ENCODE measurements around the gene APLF. TPM values are rescaled to one million over a fixed set of nuclear protein-coding genes. Genes with fewer than 3 reads are reported as not detected.

The APLF gene
- total RNA-seq, 6 experiments from 2014 or later, result 1.3 to 1.8 (median 1.5) TPM

DNA sequence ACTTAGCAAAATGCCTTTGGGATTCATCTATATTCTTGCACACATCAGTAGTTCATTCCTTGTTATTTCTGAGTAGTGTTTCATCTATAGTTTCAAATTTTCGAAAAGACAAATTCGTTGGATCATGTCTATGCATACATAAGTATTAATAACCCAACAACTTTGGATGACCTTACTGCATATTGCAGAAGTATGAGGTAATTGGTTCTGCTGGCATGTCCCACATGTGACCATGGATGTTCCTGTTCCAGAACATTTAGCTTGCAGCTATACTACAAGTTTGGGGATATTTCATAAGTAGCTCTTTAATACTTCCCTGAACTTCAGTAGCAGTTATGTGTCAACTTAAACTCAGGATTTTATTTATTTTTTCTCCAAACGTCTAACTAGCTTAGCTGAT lies 44.9 kb downstream of the APLF start:
- H3K36me3 Mint-ChIP-seq (ENCODE audit: low read depth), result no peaks in the 10 kb centered on the region
- TF ChIP-seq, protein P1, sequence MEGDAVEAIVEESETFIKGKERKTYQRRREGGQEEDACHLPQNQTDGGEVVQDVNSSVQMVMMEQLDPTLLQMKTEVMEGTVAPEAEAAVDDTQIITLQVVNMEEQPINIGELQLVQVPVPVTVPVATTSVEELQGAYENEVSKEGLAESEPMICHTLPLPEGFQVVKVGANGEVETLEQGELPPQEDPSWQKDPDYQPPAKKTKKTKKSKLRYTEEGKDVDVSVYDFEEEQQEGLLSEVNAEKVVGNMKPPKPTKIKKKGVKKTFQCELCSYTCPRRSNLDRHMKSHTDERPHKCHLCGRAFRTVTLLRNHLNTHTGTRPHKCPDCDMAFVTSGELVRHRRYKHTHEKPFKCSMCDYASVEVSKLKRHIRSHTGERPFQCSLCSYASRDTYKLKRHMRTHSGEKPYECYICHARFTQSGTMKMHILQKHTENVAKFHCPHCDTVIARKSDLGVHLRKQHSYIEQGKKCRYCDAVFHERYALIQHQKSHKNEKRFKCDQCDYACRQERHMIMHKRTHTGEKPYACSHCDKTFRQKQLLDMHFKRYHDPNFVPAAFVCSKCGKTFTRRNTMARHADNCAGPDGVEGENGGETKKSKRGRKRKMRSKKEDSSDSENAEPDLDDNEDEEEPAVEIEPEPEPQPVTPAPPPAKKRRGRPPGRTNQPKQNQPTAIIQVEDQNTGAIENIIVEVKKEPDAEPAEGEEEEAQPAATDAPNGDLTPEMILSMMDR (IDR thresholded peaks at IDR 0.05), result no peak
- H3K4me1 Mint-ChIP-seq (ENCODE audit: low read depth), result peaks cover 5% of the 10 kb centered on the region; the same call in 1 of the 2 replicates
- DNase-seq, result no peak
- H3K4me3 Mint-ChIP-seq, result no peak overlapping the region
- H3K9me3 Mint-ChIP-seq, result no peaks in the 10 kb centered on the region
- no peak overlapping the region for H3K27ac Mint-ChIP-seq
- no peaks in the 10 kb centered on the region for H3K27me3 Mint-ChIP-seq (ENCODE audit: insufficient read depth)

DNA sequence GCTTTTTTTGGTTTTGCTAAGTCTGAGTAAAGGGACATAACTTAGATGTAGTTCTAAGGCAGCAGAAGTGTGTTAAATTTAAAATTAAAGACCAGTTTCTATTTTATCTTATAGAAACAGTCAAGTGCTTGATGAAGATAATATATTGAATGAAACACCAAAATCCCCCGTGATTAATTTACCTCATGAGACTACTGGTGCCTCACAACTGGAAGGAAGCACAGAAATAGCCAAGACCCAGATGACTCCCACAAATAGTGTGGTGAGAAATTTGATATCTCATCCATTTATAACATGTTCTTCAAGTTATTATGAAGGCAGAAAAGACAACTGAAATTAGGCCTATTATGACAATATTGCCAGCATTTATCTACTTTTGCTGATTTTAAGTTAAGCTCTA lies 45.6 kb downstream of the APLF start:
- H3K9me3 Mint-ChIP-seq, result no peaks in the 10 kb centered on the region
- TF ChIP-seq, protein P1 (IDR thresholded peaks at IDR 0.05), result no peak
- no peak overlapping the region for H3K27ac Mint-ChIP-seq
- no peak for DNase-seq
- no peak overlapping the region for H3K4me3 Mint-ChIP-seq
- no peaks in the 10 kb centered on the region for H3K27me3 Mint-ChIP-seq (ENCODE audit: insufficient read depth)
- no peaks in the 10 kb centered on the region for H3K36me3 Mint-ChIP-seq (ENCODE audit: low read depth)
- peaks cover 5% of the 10 kb centered on the region; the same call in 1 of the 2 replicates for H3K4me1 Mint-ChIP-seq (ENCODE audit: low read depth)

DNA sequence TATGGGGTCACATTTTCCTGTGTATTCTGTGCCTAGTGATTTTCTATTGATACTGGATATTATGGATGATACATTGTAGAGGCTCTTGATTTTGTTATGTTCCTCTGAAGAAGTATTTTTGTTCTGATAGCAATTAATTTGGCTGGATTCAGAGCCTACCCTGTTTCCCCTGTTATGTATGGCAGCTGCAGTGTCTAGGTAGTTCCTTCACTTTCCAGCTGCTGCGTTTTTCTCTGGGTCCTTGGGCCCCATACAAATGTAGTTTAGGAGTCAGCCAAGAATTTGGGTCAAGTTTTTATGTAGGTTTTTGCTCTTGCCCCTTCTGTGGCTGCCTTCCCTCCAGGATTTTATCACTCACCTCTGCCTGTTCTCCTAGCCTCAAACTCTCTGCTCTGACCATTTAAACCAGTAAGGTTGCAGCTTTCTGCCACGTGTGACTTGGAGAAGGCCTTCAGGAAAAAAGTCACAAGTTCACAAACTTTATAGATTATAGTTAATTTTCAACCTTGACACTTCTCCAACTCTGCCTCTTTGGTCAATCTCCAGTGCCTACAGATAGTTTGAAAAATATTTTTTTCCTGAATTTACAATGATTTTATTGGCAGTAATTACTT lies 47.0 kb downstream of the APLF start:
- DNase-seq, result no peak
- TF ChIP-seq, protein P1 (IDR thresholded peaks at IDR 0.05), result no peak
- Mint-ChIP-seq H3K4me3 (no peak overlapping the region), H3K27me3 (ENCODE audit: insufficient read depth) (no peaks in the 10 kb centered on the region), H3K4me1 (ENCODE audit: low read depth) (peaks cover 5% of the 10 kb centered on the region; the same call in 1 of the 2 replicates), H3K36me3 (ENCODE audit: low read depth) (no peaks in the 10 kb centered on the region), H3K9me3 (no peaks in the 10 kb centered on the region), H3K27ac (no peak overlapping the region)

DNA sequence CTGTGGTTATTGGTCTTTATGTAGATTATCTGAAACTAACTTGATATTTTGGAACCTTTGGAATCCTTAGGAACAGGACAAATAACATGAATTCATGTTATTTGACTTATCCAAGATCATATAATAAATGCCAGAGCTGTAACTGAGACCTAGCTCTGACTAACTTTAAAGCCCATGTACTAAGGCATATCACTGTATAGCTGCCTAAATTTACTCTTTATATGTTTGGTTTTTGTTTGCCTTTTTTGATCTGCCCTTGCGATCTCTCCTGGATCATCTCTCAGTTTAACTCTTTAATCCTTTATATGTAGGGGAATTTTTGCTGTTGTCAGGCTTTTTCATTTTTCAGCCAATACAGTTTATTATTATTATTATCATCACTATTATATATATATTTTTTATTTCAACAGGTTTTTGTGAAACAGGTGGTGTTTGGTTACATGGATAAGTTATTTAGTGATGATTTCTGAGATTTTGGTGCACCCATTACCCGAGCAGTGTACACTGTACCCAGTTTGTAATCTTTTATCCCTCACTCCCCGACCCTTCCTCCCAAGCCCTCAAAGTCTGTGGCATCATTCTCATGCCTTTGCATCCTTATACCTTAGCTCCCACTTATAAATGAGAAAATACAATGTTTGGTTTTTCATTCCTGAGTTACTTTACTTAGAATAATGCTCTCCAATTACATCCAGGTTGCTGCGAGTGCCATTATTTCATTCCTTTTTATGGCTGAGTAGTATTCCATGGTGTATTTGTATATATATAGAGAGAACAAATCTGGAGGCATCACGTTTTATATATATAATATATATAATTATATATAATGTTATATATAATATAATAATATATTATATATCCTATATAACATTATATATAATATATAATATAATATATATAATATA lies 48.9 kb downstream of the APLF start:
- TF ChIP-seq, protein P1 (IDR thresholded peaks at IDR 0.05), result no peak
- no peak for DNase-seq
- H3K4me1 Mint-ChIP-seq (ENCODE audit: low read depth), result no peaks in the 10 kb centered on the region
- H3K27me3 Mint-ChIP-seq (ENCODE audit: insufficient read depth), result no peaks in the 10 kb centered on the region
- no peaks in the 10 kb centered on the region for H3K9me3 Mint-ChIP-seq
- H3K27ac Mint-ChIP-seq, result no peak overlapping the region
- H3K4me3 Mint-ChIP-seq, result no peak overlapping the region
- no peaks in the 10 kb centered on the region for H3K36me3 Mint-ChIP-seq (ENCODE audit: low read depth)

DNA sequence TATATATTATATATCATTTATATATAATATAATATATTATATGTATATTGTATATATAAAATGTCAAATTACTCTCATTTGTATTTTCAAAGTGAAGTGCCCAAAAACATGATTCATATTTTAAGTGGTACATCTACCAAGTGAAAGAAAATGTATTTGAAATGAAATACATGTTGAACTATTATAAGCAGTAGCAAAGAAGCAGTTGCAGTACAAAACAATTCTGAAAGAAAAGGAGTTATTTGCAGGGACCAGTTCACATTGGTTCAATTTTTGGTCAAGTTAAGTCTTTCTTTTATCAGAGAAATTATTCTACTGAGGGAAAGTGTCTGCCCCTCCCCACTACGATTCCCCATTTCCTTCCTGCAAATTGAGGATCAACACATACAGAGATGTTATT lies 51.9 kb downstream of the APLF start:
- DNase-seq, result no peak
- Mint-ChIP-seq H3K4me3 (no peak overlapping the region), H3K36me3 (ENCODE audit: low read depth) (no peaks in the 10 kb centered on the region), H3K27me3 (ENCODE audit: insufficient read depth) (no peaks in the 10 kb centered on the region), H3K9me3 (no peaks in the 10 kb centered on the region), H3K4me1 (ENCODE audit: low read depth) (no peaks in the 10 kb centered on the region), H3K27ac (no peak overlapping the region)
- TF ChIP-seq, protein P1 (IDR thresholded peaks at IDR 0.05), result no peak

Measured in HFFc6 (cell line).